ENCODE results near the gene PRKG2. TPM values are rescaled to one million over a fixed set of nuclear protein-coding genes. Genes with fewer than 3 reads are reported as not detected.
"Not testable (repeated sequence)": the region's sequence is repeated elsewhere in the genome, so short reads cannot be mapped to it uniquely, and the experiment has no call there.

Gene PRKG2
- total RNA-seq, 1 donor from 2014 or later: 0.61 TPM

DNA sequence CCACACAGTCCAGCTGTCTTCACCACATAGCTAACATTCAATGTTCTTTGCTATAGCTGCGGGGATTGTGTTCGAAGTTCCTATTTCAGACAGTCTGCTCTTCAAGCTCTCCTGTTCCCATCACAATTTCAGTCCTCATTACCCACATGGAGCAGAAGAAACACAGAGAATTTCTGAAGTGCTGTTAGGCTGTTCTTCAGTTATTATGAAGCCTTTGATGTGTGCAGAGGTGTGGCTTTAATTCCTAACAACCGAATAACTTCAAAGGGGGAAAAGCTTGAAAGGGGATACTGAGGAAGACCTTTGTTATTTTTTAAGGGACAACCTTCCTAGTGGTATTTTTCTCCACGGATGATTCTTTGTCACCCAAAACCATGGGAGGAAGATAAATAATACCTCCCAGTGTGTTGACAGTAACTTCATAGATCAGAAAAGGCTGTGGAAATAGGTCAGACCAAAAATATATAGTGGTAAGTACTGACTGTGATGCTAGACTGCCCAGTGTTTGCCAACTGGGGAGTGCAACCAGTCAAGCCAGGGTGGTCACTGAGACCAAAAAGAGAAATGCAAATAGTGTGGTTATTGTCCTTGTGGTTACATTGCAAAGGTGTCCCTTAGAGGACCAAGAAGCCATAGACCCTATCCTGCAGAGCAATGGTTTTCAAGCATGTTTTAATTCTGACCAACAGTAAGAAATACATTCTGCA, 52.1 kb downstream of the PRKG2 start:
- intact Hi-C loops (cut with micrococcal nuclease): no loop called here

GRCh38 chr4:81153714-81154323, 61.2 kb downstream of the PRKG2 start:
- intact Hi-C loops (cut with micrococcal nuclease): not testable (repeated sequence)

GRCh38 chr4:81152839-81153713, 61.9 kb downstream of the PRKG2 start:
- intact Hi-C loops (cut with micrococcal nuclease): no loop called here

DNA sequence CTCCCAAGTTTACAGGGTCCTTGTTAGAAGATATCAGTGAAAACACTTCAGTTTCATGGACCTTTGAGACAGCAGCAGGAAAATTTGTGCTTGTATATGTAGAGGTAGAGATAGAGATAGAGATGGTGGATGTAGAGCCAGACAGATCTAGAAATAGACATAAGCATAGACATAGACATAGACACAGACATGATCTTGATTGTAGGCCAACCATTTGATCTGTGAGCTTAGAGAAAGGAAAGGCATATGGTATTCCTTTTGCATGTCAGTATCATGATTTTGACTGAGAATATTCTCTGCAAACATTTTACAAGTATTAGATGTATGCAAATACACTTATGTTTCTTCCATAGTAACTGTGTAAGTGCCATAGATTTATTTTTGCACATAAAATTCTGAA, 65.0 kb downstream of the PRKG2 start:
- intact Hi-C loops (cut with micrococcal nuclease): no loop called here

DNA sequence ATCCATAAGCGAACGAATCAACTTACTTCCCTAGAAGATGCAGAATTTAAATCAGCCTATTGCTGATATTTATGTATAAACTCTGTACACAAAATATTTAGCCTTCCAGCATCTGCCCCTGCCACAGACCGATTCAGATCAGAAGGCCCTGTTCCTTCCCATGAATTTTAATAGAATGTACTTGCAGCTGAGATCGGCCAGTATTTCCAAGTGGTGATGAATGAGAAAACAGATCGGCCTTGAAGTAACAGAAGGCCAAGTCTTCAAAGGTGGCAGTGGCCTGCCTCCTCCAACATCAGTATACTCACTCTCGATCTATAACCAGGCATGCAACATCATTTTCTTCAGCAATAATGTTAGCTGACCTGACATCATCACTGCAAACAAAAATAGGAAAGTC, 66.4 kb downstream of the PRKG2 start:
- intact Hi-C loops (cut with micrococcal nuclease): no loop called here

GRCh38 chr4:81146466-81146865, 68.6 kb downstream of the PRKG2 start:
- intact Hi-C loops (cut with micrococcal nuclease): no loop called here

DNA sequence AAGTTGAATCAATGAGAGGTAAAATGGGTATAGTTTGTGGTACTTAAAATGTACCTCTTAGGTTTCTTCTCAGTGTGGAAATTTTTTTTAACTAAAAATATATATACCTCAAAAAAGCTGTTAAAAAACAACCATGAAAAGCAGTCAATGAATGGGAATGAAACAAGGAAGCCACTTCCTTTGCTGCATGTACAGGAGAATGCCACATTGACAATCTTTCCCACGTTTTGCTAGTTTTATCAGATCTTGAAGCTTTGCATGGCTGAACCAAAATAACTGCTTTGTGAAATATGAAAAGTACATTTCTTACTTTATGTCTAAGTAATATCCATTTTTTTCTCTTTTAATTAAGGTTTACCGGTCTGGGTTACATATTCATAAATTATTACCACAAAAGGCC, 71.8 kb downstream of the PRKG2 start:
- intact Hi-C loops (cut with micrococcal nuclease): no loop called here

DNA sequence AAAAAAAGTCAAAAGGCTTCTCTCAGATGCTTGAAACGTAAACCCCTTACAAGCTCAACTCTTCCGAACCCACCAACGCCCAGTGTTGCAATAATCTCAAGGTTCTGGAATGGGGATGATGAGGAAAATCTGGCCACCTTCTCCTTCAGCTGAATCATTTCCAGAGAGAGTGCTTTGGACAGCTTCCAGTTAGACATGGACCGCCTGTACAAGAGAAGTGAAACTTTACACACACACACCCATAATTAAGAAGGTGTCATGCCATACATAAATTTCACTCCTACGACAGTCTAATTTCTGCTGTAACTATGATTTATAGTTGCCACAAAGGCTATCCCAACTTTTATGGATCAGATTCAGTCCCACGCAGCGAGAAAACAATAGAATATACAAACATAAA, 72.3 kb downstream of the PRKG2 start:
- intact Hi-C loops (cut with micrococcal nuclease): no loop called here

DNA sequence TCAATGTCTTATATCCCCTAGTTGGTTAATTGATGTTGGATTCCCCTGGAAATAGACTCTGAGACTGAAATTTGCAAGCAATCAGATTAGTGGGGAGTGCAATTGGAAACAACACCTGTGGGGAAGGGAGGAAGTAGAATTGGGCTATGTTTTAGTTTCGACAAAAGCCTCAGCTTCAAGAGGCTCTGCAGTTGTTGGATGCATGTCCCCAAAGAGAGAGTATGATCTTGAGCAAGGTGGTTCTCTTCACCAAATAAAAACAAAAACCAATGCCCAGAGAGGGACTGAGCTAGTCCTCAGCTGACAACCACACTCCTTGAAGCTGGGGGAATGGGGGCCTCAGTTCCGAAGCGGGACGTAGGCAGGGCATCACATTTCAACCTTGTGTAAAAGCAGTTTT, 77.1 kb downstream of the PRKG2 start:
- intact Hi-C loops (cut with micrococcal nuclease): no loop called here

DNA sequence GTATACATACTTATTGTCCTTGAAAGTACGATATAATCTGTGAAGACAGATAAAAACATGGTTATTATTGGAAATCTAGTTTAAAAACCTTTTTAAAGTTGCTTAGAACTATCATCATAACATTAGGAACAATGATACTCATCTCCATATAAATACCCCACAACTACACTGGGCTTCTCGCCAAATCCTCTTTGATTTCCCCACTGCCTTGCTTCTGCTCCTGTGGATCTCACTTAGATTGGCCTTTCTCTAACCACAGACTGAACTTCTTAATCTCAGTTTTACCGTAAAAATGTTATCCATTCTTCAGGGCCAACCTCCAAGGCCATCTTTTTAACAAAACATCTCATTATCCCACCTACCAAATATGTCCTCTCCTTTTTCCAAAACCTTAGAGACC, 77.6 kb downstream of the PRKG2 start:
- intact Hi-C loops (cut with micrococcal nuclease): no loop called here

- intact Hi-C loops (cut with micrococcal nuclease): no loop called here
Observed at GRCh38 chr4:81136161-81136905, 78.7 kb downstream of the PRKG2 start.

GRCh38 chr4:81135501-81135900, 79.5 kb downstream of the PRKG2 start:
- intact Hi-C loops (cut with micrococcal nuclease): no loop called here

DNA sequence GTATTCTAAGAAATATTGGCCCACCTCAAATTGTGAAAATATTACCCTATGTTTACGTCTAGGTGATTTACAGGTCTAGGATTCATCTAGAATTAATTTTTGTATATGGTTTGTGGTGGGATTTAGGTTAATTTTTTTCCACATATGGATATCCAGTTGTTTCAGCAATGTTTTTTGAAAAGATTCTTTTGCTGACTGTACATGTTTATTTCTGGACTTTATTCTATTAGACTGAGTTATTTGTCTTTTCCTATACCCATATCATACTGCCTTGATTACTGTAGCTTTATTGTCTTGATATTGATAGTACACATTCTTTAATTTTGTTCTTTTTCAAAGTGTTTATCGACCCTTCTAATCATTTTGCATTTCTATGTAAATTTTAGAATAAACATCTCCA, 83.5 kb downstream of the PRKG2 start:
- intact Hi-C loops (cut with micrococcal nuclease): no loop called here

DNA sequence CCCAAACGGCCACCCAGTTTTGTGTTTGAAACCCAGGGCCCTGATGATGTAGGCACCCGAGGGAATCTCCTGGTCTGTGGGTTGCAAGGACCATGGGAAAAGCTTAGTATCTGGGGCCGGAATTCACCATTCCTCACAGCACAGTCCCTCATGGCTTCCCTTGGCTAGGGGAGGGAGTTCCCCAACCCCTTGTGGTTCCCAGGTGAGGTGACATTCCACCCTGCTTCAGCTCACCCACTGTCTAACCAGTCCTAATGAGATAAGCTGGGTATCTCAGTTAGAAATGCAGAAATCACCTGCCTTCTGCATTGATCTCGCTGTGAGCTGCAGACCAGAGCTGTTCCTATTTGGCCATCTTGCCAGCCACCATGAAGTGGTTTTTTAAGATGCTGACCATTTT, 84.0 kb downstream of the PRKG2 start:
- intact Hi-C loops (cut with micrococcal nuclease): no loop called here

GRCh38 chr4:81130569-81130968, 84.5 kb downstream of the PRKG2 start:
- intact Hi-C loops (cut with micrococcal nuclease): no loop called here

DNA sequence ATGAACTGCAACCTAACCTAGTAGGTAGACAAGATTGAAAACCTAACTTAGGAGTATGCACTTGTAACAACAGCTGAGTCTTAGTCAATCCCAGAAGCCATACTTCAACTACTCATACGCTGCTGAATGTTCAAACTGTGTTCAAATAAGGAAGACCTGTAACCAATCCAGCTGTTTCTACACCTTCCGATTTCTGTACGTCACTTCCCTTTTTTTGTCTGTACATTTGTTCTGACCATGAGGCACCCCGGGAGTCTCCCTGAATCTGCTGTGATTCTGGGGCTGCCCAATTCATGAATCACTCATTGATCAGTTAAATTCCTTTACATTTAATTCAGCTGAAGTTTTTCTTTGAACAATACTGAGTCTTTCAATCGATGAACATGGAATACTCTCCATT, 95.0 kb downstream of the PRKG2 start:
- intact Hi-C loops (cut with micrococcal nuclease): no loop called here

GRCh38 chr4:81118086-81118485, 96.9 kb downstream of the PRKG2 start:
- intact Hi-C loops (cut with micrococcal nuclease): no loop called here

GRCh38 chr4:81116566-81116965, 98.5 kb downstream of the PRKG2 start:
- intact Hi-C loops (cut with micrococcal nuclease): no loop called here

DNA sequence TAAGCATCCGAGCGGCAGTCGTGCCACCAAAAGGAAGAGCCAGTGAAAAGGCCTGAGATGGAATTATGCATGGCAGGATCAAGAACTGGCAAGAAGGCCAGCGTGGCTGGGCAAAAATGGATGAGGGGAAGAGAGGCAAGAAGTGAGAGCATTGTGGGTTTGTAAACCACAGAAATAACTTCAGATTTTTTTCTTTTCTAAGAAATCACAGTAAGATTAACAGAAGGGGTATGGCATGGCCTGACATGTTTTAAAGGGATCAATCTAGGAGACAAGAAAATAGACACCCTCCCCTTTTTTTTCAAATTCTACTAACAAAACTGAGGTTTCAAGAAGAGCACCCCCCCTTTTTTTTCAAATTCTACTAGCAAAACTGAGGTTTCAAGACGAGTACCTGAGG, 102.0 kb downstream of the PRKG2 start:
- intact Hi-C loops (cut with micrococcal nuclease): no loop called here

- intact Hi-C loops (cut with micrococcal nuclease): no loop called here
Observed at GRCh38 chr4:81109356-81109755, 105.7 kb downstream of the PRKG2 start.

- intact Hi-C loops (cut with micrococcal nuclease): no loop called here
Observed at GRCh38 chr4:81106150-81106549, 108.9 kb downstream of the PRKG2 start.

- intact Hi-C loops (cut with micrococcal nuclease): no loop called here
Observed at GRCh38 chr4:81102107-81102506, 112.9 kb downstream of the PRKG2 start.

All from T-helper 1 cell treated with Interleukin-12 subunit alpha and Interleukin-12 subunit beta and Interleukin-4 antibody, amounts not matched to agents 30 ng/mL and 1 ng/mL, for 36 hours (primary cell).